SHP77 (cell line): ENCODE measurements around the gene TNFRSF9.

Source experiments
- DNase-seq, 2 experiments: peaks; one replicate each; lab custom pipeline; 2025; lab: John Stamatoyannopoulos, UW

The TNFRSF9 gene

DNA sequence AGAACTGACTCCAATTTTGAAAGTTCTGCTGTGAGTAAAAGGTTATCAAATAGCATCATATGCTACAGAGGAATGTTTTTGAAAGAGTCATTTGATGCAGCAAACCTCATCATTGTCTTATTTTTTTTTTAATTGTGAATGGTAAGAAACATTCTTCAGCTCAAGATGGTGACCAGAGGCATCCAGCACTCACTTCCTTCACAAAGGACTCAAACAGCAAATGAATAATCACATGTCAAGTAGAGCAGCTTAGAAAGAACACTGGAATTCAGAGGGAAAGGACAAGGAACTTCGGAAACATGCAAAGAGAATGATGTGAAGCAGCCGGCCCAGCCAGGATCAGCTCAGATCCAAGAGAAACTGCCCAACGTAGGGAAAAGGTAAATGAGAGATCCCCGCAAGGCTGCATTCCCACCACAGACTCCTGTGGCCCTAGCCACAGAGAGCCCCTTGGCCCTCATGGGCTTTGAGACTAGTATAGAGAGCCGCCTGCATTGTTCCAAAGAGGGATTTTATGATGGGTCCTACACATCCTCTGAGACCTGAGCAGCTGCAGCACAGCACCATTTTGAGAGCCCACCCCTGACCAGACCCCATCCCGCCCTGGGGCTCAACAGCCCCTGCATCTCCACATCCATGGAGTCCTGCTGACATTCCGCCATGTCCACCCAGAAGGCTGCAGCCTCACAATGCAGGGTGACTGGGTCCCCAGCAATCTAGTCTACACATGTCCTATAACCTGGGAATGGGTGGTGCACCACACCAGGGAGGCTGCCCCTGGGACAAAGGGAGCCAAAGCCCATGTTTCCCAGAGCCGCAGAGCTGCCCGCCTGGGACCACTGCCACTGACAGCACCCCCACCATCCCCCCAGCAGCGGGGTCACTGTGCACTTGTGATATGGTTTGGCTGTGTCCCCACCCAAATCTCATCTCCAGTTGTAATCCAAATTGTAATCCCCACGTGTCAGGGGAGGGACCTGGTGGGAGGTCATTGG is 66.5 kb downstream of the TNFRSF9 start:
- DNase-seq, result no peak

DNA sequence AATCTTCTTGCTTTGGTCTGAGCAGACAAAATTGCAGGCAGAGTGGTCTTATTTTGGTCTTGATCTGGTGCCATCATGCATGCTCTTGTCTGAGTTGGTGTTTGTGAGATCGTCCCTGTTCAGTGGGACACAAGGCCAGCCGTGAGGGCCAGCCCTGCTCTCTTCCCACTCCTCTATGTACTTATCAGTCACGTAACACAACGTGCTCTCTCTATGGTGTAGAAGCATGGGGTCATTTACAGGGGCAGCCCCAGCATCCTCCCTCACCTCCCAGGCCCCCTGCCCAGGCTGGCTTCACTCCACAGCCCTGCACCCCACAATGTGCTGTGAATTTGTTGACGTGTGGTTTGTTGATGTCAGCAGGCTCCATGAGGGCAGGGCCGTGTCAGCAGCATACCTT is 69.5 kb downstream of the TNFRSF9 start:
- DNase-seq, result no peak

DNA sequence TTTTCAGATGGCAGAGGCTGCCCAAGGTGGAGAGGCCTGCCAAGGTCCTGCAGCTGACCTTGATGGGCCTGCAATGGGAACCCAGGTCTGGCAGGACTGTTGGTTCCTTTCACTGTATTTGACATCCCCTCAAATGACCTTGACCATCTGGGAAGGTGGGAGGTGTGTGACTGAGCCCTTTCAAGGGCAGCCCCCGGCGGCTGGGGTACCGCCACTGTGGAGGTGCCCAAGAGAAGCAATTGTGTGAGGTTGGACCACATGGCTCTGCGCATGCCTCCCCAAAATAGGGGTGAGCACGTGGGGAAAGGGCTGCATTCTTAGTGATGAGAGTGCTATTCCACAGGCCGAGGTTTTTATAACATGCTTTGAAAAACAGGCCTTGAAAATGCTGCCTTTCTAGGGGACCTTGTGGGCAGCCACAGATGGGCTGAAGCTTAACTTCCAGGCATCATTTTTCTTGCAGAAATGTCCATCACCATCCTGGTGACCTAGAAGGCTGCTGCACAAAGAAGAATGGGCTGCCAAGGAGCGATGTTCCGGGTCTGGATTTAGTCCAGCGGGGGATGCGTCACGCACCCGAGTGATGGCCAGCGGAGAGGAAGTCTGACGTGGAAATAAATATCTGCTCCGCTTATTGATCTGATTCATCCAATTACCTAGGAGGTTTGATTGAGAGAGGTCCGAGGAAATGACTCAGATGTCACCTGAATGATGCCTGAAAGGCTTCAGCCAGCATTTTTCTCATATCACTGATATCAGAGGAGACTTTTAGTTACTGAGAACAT is 71.3 kb downstream of the TNFRSF9 start:
- DNase-seq, result no peak

DNA sequence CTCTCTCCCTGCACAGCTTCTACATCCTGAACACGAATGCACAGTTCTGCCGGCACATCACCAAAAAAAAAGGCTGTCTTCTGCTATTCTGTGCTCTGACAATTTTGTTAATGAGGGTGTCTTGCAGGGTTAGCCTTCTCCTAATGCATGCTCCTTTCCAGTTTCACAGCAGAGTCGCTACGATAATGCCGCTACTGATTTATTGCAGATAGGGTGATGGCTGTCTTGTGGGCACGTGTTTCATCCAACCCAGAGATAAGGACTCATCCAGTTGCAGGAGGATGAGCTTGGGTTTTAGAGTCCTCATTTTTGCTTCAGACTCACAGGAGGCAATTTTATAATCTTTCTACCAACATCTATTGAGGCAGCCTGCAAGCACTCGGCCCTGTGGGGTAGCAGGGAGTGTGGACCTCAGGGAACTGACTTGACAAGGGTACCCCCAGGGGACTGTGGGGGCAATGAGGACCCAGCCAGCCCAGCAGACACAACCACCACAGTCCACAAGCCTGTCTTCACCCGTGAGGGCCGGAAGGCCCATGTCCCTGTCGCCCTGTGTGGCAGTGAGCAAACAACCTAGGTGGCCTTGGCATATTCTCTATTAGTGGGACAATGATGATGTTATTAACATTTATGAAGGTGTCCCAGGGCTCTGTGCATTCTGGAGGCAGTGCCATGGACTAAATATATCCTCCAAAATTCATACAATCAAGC is 72.4 kb downstream of the TNFRSF9 start:
- no peak for DNase-seq

DNA sequence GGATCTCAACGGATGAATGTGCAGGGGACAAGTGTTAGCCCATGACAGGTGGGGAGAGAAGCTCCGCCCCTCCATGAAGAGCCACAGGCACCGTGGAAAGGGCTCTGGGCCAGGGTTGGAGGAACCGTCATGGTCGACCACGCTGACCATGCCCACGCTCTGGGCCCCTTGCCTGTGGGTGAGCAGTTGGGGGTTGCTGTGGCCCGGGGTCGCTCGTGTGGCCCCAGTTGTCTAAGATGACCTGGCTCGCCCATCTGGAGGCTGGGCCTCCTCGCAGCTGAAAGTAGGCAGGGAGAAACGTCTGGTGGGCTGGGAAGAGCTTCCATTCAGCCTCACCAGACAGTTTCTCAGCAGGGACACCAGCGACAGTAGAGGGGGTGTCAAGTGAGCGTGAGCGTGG is 74.7 kb downstream of the TNFRSF9 start:
- no peak for DNase-seq
